ENCODE data around the gene TAS2R19.

Gene TAS2R19

GRCh38 chr12:10994307-10994706 lies 28.1 kb downstream of the TAS2R19 start:
- TF ChIP-seq CTCF (IDR thresholded peaks at IDR 0.05; ENCODE audit: poor library complexity, severe bottlenecking), result no peak
- ATAC-seq (ENCODE audit: low read depth) (no peak), DNase-seq (ENCODE audit: low spot score) (no peak)
- Histone ChIP-seq H3K27ac (ENCODE audit: poor library complexity, severe bottlenecking) (no peak overlapping the region), H3K4me1 (ENCODE audit: insufficient read depth, poor library complexity, severe bottlenecking) (no peaks in the 10 kb centered on the region), H3K36me3 (ENCODE audit: low read depth) (no peaks in the 10 kb centered on the region), H3K27me3 (ENCODE audit: insufficient read depth, poor library complexity, severe bottlenecking) (no peaks in the 10 kb centered on the region), H3K9me3 (ENCODE audit: severe bottlenecking) (no peaks in the 10 kb centered on the region), H3K4me3 (ENCODE audit: severe bottlenecking) (no peak overlapping the region)

- ATAC-seq (ENCODE audit: low read depth) (no peak), DNase-seq (ENCODE audit: low spot score) (no peak)
- Histone ChIP-seq H3K4me1 (ENCODE audit: insufficient read depth, poor library complexity, severe bottlenecking) (no peaks in the 10 kb centered on the region), H3K36me3 (ENCODE audit: low read depth) (no peaks in the 10 kb centered on the region), H3K27me3 (ENCODE audit: insufficient read depth, poor library complexity, severe bottlenecking) (no peaks in the 10 kb centered on the region), H3K9me3 (ENCODE audit: severe bottlenecking) (no peaks in the 10 kb centered on the region), H3K4me3 (ENCODE audit: severe bottlenecking) (no peak overlapping the region), H3K27ac (ENCODE audit: poor library complexity, severe bottlenecking) (no peak overlapping the region)
- TF ChIP-seq CTCF (IDR thresholded peaks at IDR 0.05; ENCODE audit: poor library complexity, severe bottlenecking), result no peak
Measured at GRCh38 chr12:10989107-10989506, 33.3 kb downstream of the TAS2R19 start.

GRCh38 chr12:10986812-10987211 lies 35.6 kb downstream of the TAS2R19 start, which contains the start of gene TAS2R50:
TSS of gene TAS2R50 (minus strand) at chr12:10986912. CDS start at chr12:10986860, 52 bp downstream.
- ATAC-seq (ENCODE audit: low read depth), result no peak
- TF ChIP-seq CTCF (IDR thresholded peaks at IDR 0.05; ENCODE audit: poor library complexity, severe bottlenecking), result no peak

GRCh38 chr12:10982244-10982643 lies 40.2 kb downstream of the TAS2R19 start:
- no peak for TF ChIP-seq CTCF (IDR thresholded peaks at IDR 0.05; ENCODE audit: poor library complexity, severe bottlenecking)
- Histone ChIP-seq H3K36me3 (ENCODE audit: low read depth) (no peaks in the 10 kb centered on the region), H3K9me3 (ENCODE audit: severe bottlenecking) (no peaks in the 10 kb centered on the region), H3K4me1 (ENCODE audit: insufficient read depth, poor library complexity, severe bottlenecking) (no peaks in the 10 kb centered on the region), H3K27me3 (ENCODE audit: insufficient read depth, poor library complexity, severe bottlenecking) (no peaks in the 10 kb centered on the region), H3K27ac (ENCODE audit: poor library complexity, severe bottlenecking) (no peak overlapping the region), H3K4me3 (ENCODE audit: severe bottlenecking) (no peak overlapping the region)
- no peak for ATAC-seq (ENCODE audit: low read depth)
- DNase-seq (ENCODE audit: low spot score), result no peak

More at GRCh38 chr12:10986812-10987211, 35.6 kb downstream of the TAS2R19 start, which contains the start of gene TAS2R50:
- Histone ChIP-seq H3K4me1 (ENCODE audit: insufficient read depth, poor library complexity, severe bottlenecking) (no peaks in the 10 kb centered on the region), H3K9me3 (ENCODE audit: severe bottlenecking) (no peaks in the 10 kb centered on the region), H3K27me3 (ENCODE audit: insufficient read depth, poor library complexity, severe bottlenecking) (no peaks in the 10 kb centered on the region), H3K36me3 (ENCODE audit: low read depth) (no peaks in the 10 kb centered on the region), H3K4me3 (ENCODE audit: severe bottlenecking) (no peak within 1 kb of the TSS), H3K27ac (ENCODE audit: poor library complexity, severe bottlenecking) (no peak within 1 kb of the TSS)
- no peak for DNase-seq (ENCODE audit: low spot score)

- no peak overlapping the region for H3K27ac ChIP-seq (ENCODE audit: poor library complexity, severe bottlenecking)
- H3K27me3 ChIP-seq (ENCODE audit: insufficient read depth, poor library complexity, severe bottlenecking), result no peaks in the 10 kb centered on the region
- no peak for DNase-seq (ENCODE audit: low spot score)
- H3K4me1 ChIP-seq (ENCODE audit: insufficient read depth, poor library complexity, severe bottlenecking), result no peaks in the 10 kb centered on the region
- no peak overlapping the region for H3K4me3 ChIP-seq (ENCODE audit: severe bottlenecking)
- no peaks in the 10 kb centered on the region for H3K36me3 ChIP-seq (ENCODE audit: low read depth)
- no peak for TF ChIP-seq CTCF (IDR thresholded peaks at IDR 0.05; ENCODE audit: poor library complexity, severe bottlenecking)
- no peak for ATAC-seq (ENCODE audit: low read depth)
- no peaks in the 10 kb centered on the region for H3K9me3 ChIP-seq (ENCODE audit: severe bottlenecking)
Measured at GRCh38 chr12:10974965-10975364, 47.5 kb downstream of the TAS2R19 start.
